Esophagus squamous epithelium (tissue), 4 donors: Measurements from ENCODE around the gene ANP32A.

Experiments used
- CTCF ChIP-seq, 6 experiments: fragments of 450-650 bp in 4 of 6; fragments of 200-600 bp in 2 of 6; sonication (generic) in 2 of 6; IDR thresholded peaks; one replicate each; pipeline ENCODE4 v1.5.1; 2016 to 2019; ENCODE audit warnings: antibody characterized with exemption in 6 of 6, mild to moderate bottlenecking in 4 of 6, moderate library complexity in 4 of 6
- POLR2A ChIP-seq, 4 donors: fragments of 450-650 bp; IDR thresholded peaks; one replicate each; pipeline ENCODE4 v1.6.1; 2017; ENCODE audit warnings: antibody characterized with exemption in 4 of 4, mild to moderate bottlenecking in 4 of 4, moderate library complexity in 3 of 4

- TF ChIP-seq CTCF (IDR thresholded peaks at IDR 0.05) (no peak), POLR2A (IDR thresholded peaks at IDR 0.05) (no peak)
Observed at GRCh38 chr15:68784206-68784605, 36.5 kb downstream of the ANP32A start.
